ENCODE measurements around the gene SRBD1.
A peak's percentile ranks its signal among the peaks of the same experiment; 100 is the strongest.

SRBD1 gene

DNA sequence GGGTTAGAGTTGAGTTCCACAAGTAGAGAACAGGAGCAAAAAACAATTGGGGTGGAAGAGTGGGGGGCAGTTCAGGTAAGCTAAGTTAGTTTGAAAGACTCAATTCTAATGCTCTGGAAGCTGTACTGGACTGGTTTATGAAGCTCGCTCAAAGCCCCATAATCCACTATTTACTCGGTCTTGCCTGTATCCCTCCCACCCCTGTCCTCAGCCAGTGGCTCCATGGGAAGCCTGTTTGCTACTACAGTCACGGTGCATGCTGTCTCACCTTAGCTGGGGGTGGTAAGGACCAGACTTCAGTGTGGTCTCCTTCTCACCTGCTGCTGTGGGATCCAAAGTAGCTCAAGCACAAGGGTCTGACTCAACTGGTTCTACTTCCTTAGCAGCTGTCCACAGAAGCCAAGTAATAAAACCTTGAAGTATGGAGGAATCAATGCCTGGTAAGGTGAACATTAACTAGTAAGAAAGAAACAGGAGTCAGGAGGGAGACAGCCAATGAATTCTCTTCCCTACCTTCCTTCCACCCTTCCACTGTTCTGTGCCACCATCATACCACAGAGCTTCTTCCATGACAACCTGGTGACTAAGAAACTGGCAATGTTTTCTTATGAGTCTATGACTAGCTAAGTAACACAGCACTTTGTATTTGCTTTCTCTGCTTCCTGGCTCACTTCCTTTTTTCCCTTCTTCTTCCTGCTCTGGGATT lies 230.8 kb downstream of the SRBD1 start:
- DNase-seq (ENCODE audit: insufficient read length, low spot score) (peak; percentile 32), FAIRE-seq (peak; percentile 93)

GRCh38 chr2:45379399-45380087 lies 231.5 kb downstream of the SRBD1 start:
- FAIRE-seq, result peak; percentile 15
- TF ChIP-seq POLR2A (IDR thresholded peaks at IDR 0.05; ENCODE audit: low read depth, low read length), result no peak
- no peak for DNase-seq (ENCODE audit: insufficient read length, low spot score)

More for the DNA sequence above, 230.8 kb downstream of the SRBD1 start:
- TF ChIP-seq POLR2A (IDR thresholded peaks at IDR 0.05; ENCODE audit: low read depth, low read length), result no peak

- TF ChIP-seq POLR2A (IDR thresholded peaks at IDR 0.05; ENCODE audit: low read depth, low read length), result no peak
- FAIRE-seq (no peak), DNase-seq (ENCODE audit: insufficient read length, low spot score) (no peak)
Observed at GRCh38 chr2:45373534-45373933, 237.5 kb downstream of the SRBD1 start.

DNA sequence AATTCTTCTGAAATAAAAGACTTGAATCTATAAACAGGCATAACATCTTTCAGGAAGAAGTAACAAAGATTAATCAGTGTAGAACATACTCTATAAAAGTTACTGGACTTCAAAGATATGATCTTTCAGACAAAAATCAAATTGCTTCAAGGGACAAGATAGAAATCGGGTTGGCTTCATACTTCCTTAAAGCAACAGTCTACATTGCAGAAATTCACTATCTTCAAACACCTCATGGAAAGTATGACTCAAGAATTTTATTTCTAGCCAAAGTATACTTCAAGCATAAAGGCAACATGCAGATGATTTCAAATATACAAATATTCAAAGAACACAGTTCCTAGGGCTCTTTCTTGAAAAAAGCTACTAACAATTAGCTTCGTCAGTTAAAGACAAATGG lies 240.7 kb downstream of the SRBD1 start:
- no peak for DNase-seq (ENCODE audit: insufficient read length, low spot score)
- no peak for TF ChIP-seq POLR2A (IDR thresholded peaks at IDR 0.05; ENCODE audit: low read depth, low read length)
- FAIRE-seq, result peak; percentile 6

DNA sequence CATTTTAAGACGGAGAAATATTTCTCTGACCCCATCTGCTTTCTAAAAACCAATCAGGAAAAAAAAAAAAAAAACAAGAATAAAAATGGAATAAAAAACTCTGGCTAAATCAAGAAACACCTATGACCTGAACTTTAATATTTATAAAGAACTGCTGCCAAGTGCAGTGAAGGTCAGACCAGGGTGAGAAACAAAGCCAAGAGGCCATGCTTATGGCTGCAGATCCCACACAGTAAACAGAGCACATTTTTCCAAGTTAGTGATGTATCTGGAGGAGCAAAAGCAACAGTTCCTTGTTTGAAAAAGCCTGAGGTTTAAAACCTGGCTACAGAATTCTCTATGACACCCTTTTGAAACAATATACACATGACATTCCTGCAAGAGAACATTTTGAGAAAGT lies 242.3 kb downstream of the SRBD1 start:
- TF ChIP-seq POLR2A (IDR thresholded peaks at IDR 0.05; ENCODE audit: low read depth, low read length), result no peak
- FAIRE-seq (no peak), DNase-seq (ENCODE audit: insufficient read length, low spot score) (no peak)

DNA sequence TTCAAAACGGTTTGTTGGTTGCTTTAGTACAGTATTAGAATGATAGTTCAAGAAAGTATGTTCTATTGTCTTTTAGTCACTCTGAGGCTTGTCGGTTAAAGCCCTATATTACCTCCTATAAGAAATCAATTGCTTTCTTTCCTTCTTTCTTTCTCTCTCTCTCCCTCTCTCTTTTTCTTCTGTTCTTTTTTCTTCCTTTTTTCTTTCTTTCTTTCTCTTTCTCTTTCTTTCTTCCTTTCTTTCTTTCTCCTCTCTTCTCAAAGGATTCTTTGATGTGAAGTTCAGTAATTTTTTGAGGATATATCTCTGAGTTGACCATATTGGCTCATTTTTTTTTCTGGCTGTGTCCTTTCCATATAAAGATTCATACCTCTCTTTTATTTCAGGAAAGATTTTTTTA lies 249.4 kb downstream of the SRBD1 start:
- TF ChIP-seq POLR2A (IDR thresholded peaks at IDR 0.05; ENCODE audit: low read depth, low read length), result no peak
- DNase-seq (ENCODE audit: insufficient read length, low spot score), result no peak
- no peak for FAIRE-seq

DNA sequence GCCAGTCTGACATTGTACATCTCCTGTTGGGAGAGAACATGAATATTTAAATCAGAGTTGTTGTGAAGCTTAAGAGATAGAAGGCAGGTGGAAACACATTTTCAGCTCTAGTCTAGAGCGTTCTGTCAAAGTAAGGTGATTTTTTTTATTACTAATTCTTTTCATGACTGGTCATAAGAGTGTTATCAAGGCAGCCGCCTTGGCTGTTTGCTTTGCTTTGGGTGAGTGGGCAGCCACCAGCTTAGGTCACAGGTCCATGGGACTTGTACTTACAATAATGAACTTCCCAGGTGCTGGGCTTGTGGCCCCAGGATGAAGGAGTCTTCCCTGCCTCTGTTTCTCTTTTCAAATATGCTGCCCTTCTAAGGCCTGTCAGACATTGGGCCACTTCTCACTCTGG lies 256.3 kb downstream of the SRBD1 start:
- TF ChIP-seq POLR2A (IDR thresholded peaks at IDR 0.05; ENCODE audit: low read depth, low read length), result no peak
- FAIRE-seq, result no peak
- DNase-seq (ENCODE audit: insufficient read length, low spot score), result no peak

GRCh38 chr2:45353879-45354278 lies 257.2 kb downstream of the SRBD1 start:
- no peak for TF ChIP-seq POLR2A (IDR thresholded peaks at IDR 0.05; ENCODE audit: low read depth, low read length)
- peak; percentile 60 for DNase-seq (ENCODE audit: insufficient read length, low spot score)
- peak; percentile 94 for FAIRE-seq

DNA sequence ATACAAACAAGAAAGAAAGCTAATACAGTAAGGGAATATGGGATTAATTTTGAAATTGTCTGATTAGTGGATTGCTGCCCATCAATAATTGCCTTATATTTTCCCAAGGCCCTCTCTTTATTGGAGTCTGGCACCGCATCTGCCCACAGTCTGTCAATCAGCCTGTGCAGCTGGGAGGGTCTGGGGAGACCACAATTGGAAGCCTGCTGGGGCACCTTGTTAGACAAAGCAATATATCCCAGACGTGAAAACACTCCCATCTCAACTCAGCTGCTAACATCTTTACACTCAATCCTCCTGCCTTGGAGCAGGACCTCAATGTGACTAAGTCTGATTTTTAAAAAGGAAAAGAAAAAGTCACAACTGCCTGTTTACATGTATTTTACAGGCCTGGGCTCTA lies 258.6 kb downstream of the SRBD1 start:
- no peak for TF ChIP-seq POLR2A (IDR thresholded peaks at IDR 0.05; ENCODE audit: low read depth, low read length)
- FAIRE-seq, result no peak
- DNase-seq (ENCODE audit: insufficient read length, low spot score), result no peak

GRCh38 chr2:45345331-45346234 lies 265.5 kb downstream of the SRBD1 start:
- FAIRE-seq (no peak), DNase-seq (ENCODE audit: insufficient read length, low spot score) (no peak)
- no peak for TF ChIP-seq POLR2A (IDR thresholded peaks at IDR 0.05; ENCODE audit: low read depth, low read length)

DNA sequence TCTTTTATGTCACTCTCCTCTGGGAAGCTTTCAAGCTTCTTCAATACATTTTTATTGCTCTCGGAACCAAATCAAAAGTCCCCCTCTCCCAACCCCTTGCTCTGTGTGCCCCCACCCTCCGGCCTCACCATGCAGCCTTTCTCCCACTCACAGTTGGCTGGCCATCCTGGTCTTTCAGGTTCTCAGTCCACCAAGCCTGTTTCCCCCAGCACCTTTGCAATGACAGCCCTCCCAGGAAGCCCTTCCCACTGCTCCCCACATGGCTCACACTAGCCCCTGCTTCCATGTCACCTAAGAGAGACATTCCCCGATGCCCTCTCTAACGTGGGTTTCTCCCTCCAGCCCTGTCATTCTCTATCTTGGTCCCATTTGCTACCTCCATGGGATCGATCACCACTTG lies 266.6 kb downstream of the SRBD1 start:
- DNase-seq (ENCODE audit: insufficient read length, low spot score) (no peak), FAIRE-seq (no peak)
- TF ChIP-seq POLR2A (IDR thresholded peaks at IDR 0.05; ENCODE audit: low read depth, low read length), result no peak

DNA sequence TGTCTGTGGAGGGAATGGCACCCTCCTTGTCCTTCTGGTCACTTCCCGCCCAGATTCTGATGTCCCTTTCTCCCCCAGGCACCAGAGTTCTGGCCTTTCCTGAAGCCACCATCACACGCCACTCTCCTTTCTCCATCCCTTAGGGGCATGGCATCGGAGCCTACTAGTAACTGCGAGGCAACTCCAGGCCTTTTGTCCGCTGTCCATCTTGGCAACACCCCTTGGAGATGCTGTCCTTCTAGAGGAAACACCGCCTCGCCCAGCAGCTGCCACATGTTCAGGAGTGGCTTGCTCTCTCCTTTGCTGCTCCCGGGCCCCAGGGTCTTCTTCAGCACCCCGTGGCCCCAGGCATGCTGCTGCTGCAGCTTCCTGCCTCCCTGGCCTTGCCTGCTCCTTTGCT lies 267.0 kb downstream of the SRBD1 start:
- no peak for FAIRE-seq

GRCh38 chr2:45343251-45344017 lies 267.6 kb downstream of the SRBD1 start:
- DNase-seq (ENCODE audit: insufficient read length, low spot score), result no peak
- TF ChIP-seq POLR2A (IDR thresholded peaks at IDR 0.05; ENCODE audit: low read depth, low read length), result no peak
- no peak for FAIRE-seq

More for the DNA sequence above, 267.0 kb downstream of the SRBD1 start:
- no peak for TF ChIP-seq POLR2A (IDR thresholded peaks at IDR 0.05; ENCODE audit: low read depth, low read length)
- no peak for DNase-seq (ENCODE audit: insufficient read length, low spot score)

Data from H54 (cell line).